ENCODE results near the gene PSTPIP1. TPM values are rescaled to one million over a fixed set of nuclear protein-coding genes. Genes with fewer than 3 reads are reported as not detected.
A peak's percentile ranks its signal among the peaks of the same experiment; 100 is the strongest.

The PSTPIP1 gene
- total and polyA plus RNA-seq, 2 donors from 2014 or later: 2.2 to 22.1 TPM

DNA sequence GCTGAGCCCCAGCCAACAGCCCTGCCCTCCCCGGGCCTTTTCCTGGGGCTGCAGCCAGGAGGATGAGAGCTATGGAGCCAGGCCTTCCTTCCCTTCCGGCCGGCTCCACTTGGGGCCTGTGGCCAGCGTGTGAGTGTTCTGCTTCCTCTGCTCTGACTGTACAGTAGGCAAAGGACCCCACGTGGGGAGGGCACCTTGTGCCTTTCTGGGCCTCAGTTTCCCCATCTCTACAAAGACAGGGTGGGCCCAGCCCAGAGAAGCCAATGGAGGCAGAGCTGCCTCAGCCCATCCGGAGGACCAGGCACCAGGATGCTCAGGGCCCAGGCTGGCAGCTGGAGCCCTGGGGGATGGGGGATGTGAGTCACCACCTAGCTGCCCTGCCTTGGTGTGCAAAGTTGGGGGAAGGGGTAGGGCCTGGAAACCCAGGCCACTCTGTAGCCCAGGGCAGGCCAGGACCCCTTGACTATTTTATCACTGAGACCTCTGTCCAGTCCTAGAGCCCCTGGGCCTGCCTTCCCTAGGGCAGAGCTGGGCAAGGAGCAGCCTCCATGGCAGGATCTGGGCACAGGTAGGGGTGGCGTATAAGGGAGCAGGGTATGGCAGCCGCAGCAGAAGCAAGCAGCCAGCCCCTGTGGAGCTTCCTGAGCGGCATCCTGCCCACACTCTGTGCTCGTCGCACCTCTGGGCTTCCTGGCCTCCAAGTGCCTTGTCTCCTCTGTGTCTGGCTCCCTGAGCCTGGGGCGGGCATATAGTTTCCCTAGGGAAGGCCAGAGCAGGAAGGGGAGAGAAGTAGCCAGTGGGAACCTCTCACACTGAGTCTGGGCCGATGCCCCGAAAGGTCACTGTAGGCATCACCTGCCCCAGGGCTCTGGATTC lies 1.8 kb downstream of the PSTPIP1 start:
- TF ChIP-seq, protein P1, sequence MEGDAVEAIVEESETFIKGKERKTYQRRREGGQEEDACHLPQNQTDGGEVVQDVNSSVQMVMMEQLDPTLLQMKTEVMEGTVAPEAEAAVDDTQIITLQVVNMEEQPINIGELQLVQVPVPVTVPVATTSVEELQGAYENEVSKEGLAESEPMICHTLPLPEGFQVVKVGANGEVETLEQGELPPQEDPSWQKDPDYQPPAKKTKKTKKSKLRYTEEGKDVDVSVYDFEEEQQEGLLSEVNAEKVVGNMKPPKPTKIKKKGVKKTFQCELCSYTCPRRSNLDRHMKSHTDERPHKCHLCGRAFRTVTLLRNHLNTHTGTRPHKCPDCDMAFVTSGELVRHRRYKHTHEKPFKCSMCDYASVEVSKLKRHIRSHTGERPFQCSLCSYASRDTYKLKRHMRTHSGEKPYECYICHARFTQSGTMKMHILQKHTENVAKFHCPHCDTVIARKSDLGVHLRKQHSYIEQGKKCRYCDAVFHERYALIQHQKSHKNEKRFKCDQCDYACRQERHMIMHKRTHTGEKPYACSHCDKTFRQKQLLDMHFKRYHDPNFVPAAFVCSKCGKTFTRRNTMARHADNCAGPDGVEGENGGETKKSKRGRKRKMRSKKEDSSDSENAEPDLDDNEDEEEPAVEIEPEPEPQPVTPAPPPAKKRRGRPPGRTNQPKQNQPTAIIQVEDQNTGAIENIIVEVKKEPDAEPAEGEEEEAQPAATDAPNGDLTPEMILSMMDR (IDR thresholded peaks at IDR 0.05; ENCODE audit: borderline replicate concordance, extremely low read depth, insufficient read depth): no peak
- H3K4me1 ChIP-seq (ENCODE audit: control insufficient read depth in 2 of 3, insufficient read depth in 2 of 3, low read depth in 1 of 3, low read length in 3 of 3): no peaks in the 10 kb centered on the region
- H3K27ac ChIP-seq (ENCODE audit: low read depth in 2 of 2, low read length in 2 of 2): no peak overlapping the region

DNA sequence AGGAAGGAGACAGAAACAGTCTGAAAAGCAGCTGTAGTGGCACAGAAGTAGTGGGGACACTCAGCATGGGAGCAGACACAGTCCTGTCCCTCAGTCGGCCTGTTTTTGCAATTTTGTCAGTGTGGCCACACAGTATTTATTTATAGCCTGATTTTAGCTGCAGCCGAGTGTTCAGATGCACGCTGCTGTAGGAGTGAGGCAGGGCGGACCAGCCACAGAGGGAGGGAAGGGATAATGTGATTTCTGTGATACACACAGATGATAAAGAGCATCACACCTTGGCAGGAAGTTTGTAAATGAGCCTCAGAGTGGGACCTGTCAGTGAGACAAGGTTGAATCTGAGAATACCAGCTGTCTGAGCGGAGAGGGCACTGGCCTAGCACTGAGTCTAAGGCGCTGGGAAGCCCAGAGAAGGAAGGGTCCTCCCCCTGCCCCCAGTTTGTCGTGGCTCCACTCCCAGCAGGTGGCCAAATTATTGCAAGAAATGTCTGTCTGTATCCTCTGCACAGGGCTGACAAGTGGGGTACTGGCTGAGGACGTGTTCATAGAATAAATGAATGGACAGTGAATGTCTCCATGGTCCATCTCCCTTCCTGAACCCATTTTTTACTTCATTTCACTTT lies 3.8 kb downstream of the PSTPIP1 start:
- Histone ChIP-seq H3K4me3 (ENCODE audit: low read length in 3 of 3) (no peak overlapping the region), H3K27ac (ENCODE audit: low read depth in 2 of 2, low read length in 2 of 2) (no peak overlapping the region), H3K9me3 (ENCODE audit: control insufficient read depth in 2 of 3, insufficient read depth in 1 of 3, low read length in 3 of 3) (no peaks in the 10 kb centered on the region), H3K36me3 (ENCODE audit: control insufficient read depth in 2 of 3, insufficient read depth in 3 of 3, low read length in 3 of 3) (no peaks in the 10 kb centered on the region), H3K4me1 (ENCODE audit: control insufficient read depth in 2 of 3, insufficient read depth in 2 of 3, low read depth in 1 of 3, low read length in 3 of 3) (no peaks in the 10 kb centered on the region), H3K27me3 (ENCODE audit: control insufficient read depth, insufficient read depth, low read length) (no peaks in the 10 kb centered on the region), H3K9ac (ENCODE audit: low read length in 3 of 3) (no peak overlapping the region)
- DNase-seq (no peak), FAIRE-seq (no peak)
- intact Hi-C loops (cut with DNase I): no loop called here
- TF ChIP-seq, protein P1 (IDR thresholded peaks at IDR 0.05; ENCODE audit: borderline replicate concordance, extremely low read depth, insufficient read depth): no peak

More for the DNA sequence above, 1.8 kb downstream of the PSTPIP1 start:
- H3K27me3 ChIP-seq (ENCODE audit: control insufficient read depth, insufficient read depth, low read length): no peaks in the 10 kb centered on the region
- intact Hi-C loops (cut with DNase I): no loop called here
- no peak for FAIRE-seq
- H3K36me3 ChIP-seq (ENCODE audit: control insufficient read depth in 2 of 3, insufficient read depth in 3 of 3, low read length in 3 of 3): no peaks in the 10 kb centered on the region
- peak in 1 of 5 donors; percentile 71 for DNase-seq
- H3K4me3 ChIP-seq (ENCODE audit: low read length in 3 of 3): no peak overlapping the region
- no peak overlapping the region for H3K9ac ChIP-seq (ENCODE audit: low read length in 3 of 3)
- H3K9me3 ChIP-seq (ENCODE audit: control insufficient read depth in 2 of 3, insufficient read depth in 1 of 3, low read length in 3 of 3): no peaks in the 10 kb centered on the region

DNA sequence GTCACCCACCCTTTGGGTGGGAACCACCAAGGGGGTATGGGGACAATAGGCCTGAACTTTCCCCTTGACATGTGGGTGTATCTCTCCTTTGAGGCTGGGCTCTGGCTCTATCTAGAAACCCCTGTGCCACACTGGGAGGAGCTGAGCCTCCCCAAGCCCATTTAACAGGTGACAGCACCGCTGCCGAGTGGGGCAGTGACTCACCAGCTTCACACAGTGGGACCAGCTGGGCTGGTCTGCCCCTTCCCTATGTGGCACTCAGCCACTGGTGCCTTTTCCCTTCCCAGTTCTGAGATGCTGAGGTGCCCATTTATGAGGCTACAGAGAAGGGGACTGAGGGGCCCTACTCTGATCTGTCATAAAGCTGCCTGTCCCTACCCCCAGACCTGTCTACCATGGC lies 5.1 kb downstream of the PSTPIP1 start:
- no peaks in the 10 kb centered on the region for H3K9me3 ChIP-seq (ENCODE audit: control insufficient read depth in 2 of 3, insufficient read depth in 1 of 3, low read length in 3 of 3)
- H3K36me3 ChIP-seq (ENCODE audit: control insufficient read depth in 2 of 3, insufficient read depth in 3 of 3, low read length in 3 of 3): no peaks in the 10 kb centered on the region
- no peaks in the 10 kb centered on the region for H3K4me1 ChIP-seq (ENCODE audit: control insufficient read depth in 2 of 3, insufficient read depth in 2 of 3, low read depth in 1 of 3, low read length in 3 of 3)
- intact Hi-C loops (cut with DNase I): no loop called here
- TF ChIP-seq, protein P1 (IDR thresholded peaks at IDR 0.05; ENCODE audit: borderline replicate concordance, extremely low read depth, insufficient read depth): no peak
- no peak overlapping the region for H3K9ac ChIP-seq (ENCODE audit: low read length in 3 of 3)
- H3K27me3 ChIP-seq (ENCODE audit: control insufficient read depth, insufficient read depth, low read length): no peaks in the 10 kb centered on the region
- DNase-seq: no peak
- no peak overlapping the region for H3K4me3 ChIP-seq (ENCODE audit: low read length in 3 of 3)
- no peak overlapping the region for H3K27ac ChIP-seq (ENCODE audit: low read depth in 2 of 2, low read length in 2 of 2)
- no peak for FAIRE-seq
